HG03103 (cell line): ENCODE results near the gene GPRC5A.

Experiments used
- ATAC-seq: cut with Tn5 transposase; IDR thresholded peaks from one replicate; pipeline ENCODE4 v1.9.1; 2021; ENCODE audit warnings: low read depth; ENCODE audit not compliant: unreplicated experiment

The GPRC5A gene

GRCh38 chr12:12883369-12884001, 7.9 kb upstream of the GPRC5A start:
- no peak for ATAC-seq

DNA sequence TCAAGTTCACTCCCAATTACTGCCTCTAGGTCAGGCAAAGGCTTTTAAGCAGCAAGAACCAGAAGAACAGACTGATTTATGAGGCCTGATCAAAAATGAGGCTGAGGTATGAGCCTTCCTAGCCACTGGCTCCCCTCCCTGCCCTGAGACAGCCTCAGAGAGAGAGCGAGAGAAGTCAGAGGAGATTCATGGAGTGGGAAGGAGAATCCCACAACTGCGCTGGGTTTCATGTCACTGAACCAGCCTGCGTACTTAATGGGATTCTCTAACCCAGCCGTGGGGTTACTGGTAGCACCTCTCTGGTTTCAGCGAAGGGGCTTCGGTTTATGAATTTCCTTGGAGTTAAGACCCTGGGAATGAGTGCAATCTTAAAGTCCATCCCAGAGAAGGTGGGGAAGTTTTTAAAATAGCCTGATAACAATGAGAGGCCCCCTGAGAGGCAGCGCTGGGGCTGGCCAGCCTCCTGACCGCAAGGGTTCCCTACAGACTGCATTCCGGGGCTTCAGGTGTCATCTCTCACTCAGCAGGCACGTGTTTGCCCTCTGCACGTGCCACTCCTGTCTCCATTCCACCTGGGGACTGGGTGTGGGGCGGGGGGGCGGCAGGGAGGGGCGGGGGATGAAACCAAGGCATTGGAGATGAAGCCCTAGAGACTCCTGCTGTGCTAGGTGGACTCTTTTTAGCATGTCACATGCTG, 6.1 kb upstream of the GPRC5A start:
- no peak for ATAC-seq

DNA sequence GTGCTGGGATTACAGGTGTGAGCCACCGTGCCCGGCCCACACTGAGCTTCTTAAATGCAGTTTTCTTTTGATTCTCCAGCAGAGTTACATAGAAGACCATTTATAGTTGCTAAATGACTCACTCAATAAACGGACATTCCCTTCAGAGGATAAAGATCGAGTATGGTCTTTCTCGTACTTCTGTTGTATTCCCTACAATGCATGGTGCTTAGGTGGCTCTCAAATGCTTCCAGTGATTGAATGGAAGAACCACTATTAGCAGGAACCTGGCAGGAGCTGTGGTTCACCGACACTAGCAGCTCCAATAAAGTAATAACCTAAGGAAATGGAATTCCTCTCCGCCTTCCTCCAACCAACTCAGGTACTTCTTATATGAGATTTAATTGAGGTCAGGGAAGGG, 3.9 kb upstream of the GPRC5A start:
- no peak for ATAC-seq

DNA sequence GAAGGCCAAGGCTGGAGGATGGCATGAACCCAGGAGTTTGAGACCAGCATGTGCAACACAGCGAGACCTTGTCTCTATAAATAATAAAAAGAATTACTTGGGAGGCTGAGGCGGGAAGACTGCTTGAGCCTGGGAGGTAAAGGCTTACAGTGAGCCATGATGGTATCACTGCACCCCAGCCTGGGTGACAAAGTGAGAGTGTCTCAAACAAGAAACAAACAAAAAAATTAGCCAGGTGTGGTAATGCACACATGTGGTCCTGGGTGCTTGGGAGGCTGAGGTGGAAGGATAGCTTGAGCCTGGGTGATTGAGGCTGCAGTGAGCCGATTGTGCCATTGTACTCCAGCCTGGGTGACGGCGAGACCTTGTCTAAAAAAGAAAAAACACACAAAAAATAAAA, 1.7 kb upstream of the GPRC5A start:
- ATAC-seq: no peak

- no peak for ATAC-seq
These were observed 751 bp upstream of the GPRC5A start for GRCh38 chr12:12890543-12891079.

DNA sequence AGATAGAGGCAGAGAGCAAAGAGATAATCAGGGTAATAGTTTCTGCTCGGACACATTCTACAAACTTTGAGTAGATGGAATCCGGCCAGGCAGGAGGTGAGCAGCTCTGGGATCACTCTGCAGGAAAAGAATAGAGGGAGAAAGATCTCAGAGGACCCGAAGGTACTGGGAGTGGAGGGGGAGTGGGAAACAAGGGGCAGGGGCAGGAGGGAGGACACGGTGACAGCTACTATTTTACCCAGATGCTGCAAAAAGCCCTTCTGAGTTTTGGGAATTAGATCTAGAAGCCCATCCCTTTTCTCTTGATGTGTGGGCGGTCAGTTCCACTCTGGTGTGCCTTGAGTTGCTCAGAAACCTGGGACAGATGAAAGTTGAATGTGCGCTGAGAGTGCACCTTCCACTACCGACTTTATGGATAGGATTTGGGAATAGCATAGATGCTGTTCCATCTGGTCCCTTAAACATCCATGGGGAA, 556 bp downstream of the GPRC5A start:
- no peak for ATAC-seq

DNA sequence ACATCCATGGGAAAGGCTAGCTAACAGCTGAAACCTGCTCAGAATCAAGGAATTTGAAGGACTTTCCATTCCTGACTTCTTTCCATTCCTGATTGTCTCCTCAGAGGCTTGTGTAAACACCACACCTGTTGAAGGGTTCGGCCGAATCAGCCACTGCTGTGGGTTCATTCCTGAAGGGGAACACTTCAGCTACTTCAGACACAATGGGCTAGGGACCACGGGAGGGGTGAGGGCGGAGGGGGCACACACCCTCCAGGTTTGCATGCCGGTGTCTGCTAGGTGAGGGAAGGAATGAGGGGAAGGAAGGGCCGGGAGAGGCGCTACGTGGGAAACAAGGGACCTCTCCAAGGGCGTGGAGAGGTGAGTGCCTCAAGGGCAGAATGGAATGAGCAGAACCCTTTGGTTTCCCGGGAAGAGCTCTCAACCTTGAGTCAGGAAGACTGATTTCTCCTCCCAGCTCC, 1.3 kb downstream of the GPRC5A start:
- no peak for ATAC-seq

GRCh38 chr12:12893438-12893837, 2.1 kb downstream of the GPRC5A start:
- no peak for ATAC-seq

DNA sequence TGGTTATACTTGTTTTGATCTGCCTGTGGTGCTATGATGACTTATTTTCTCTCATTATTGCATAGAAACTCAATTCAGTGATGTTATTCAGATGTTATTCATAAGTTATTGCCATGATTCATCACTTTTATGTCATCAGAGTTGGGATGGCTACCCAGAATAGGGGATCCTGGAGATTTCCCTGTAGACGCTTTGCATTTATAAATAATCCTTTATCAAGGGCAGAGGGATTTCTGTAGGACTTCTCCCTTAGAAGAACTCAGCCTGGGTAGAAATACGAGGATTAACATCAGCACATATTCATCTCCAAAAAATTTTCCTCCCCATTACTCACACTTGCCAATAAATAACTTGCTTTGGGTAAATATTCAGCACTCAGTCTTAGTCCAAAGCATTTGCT, 4.9 kb downstream of the GPRC5A start:
- ATAC-seq: no peak

DNA sequence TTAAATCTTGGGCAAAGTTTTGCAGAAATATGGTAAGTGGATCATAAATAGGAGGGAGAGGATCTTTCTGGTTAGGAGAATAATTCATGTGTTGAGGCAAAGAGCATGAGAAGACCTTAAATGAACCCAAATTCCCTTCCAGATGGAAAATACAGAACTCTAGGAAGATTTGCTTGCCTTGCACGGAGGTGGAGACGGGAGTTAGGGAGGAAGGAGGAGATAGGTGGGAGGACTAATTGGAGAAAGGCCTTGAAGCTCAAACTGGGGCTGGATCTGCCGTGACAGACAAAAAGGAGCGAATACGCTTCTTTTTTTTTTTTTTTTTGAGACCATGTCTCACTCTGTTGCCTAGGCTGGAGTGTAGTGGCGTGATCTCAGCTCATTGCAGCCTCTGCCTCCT, 5.9 kb downstream of the GPRC5A start:
- no peak for ATAC-seq

- ATAC-seq: no peak
These were observed 6.9 kb downstream of the GPRC5A start for GRCh38 chr12:12898136-12898717.

DNA sequence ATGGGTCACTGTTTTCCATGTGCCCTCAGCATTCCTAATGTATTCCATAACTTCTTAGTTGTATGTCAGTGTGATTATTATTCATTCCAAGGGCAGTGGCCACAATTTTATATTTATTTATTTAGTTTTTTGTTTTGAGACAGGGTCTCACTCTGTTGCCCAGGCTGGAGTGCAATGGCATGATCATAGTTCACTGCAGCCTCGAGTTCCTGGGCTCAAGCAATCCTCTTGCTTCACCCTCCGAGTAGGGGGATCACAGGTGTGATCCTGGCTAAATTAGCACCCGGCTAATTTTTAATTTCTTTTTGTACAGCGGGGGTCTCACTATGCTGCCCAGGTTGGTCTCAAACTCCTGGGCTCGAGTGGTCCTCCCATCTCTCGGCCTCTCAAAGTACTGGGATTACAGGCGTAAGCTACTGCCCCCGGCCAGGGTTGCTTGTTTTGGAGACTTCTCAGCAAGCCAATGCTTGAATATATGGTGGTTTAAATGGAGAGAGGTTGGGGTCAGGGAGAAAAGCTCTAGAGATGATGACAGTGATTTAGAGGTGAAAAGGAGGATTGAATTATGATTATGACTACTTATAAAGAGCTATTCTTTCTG, 7.6 kb downstream of the GPRC5A start:
- no peak for ATAC-seq

DNA sequence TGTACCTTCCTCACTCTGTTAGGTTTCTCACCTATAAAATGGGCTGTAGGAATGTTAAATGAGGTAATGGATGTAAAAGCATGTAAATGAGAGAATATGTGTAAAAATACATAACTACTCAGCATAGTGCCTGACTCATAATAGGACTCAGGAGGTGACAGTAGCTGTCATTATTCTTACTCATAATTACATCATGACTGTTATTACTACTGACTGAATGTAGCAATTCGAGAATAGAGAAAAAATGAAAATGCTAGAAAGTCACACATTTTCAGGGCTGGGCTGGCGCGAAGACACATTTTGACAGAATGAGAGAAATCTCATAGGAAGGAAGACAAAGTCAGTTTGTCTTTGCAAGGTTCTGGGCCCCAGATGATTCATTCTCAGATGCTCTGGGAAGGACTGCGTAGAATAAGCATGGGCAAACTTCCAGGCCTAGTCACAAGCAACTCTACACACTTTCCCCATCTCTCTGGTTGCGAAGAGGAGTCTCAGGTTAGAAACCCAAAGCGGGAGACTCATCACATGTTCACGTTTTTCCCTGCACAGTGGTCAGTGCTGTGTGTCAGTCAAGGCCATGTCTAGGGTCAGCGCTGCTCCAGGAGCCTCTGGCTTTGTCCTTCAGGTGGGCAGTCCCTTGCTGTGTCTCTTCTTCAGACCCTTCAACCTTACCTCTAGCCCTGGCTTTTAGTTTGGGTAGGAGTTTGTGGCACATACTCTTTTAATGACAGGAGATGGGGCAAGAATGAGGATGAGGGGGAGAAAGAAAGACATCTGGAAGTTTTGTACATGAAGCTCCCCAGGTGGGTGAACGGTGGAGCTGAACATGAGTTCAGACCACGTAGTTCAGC, 8.4 kb downstream of the GPRC5A start:
- ATAC-seq: peak; percentile 84

GRCh38 chr12:12900786-12901157, 9.4 kb downstream of the GPRC5A start:
- ATAC-seq: no peak

GRCh38 chr12:12901158-12901791, 9.9 kb downstream of the GPRC5A start:
- no peak for ATAC-seq

DNA sequence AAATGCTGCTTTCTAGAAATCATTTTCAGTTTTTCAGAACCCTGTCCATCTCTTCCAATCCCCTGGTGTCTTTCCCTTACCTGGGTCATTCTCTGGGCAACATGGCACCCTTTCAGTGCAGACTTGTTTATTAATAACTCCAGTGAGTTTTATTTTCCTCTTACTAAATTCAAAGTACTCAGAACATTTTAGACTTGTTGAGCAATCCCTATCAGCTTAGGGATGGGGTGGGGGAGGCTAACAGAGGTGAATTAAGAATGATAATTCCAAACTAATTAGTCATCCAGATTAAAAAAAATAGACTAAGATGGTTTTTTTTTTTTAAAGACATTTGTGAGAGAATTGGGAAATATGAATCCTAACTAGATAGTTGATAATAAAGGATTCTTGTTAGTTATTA, 10.7 kb downstream of the GPRC5A start:
- no peak for ATAC-seq

- no peak for ATAC-seq
These were observed 12.6 kb downstream of the GPRC5A start for GRCh38 chr12:12903642-12904609.

- ATAC-seq: no peak
These were observed 16.2 kb downstream of the GPRC5A start for GRCh38 chr12:12907552-12907951.

- ATAC-seq: no peak
These were observed 16.9 kb downstream of the GPRC5A start for GRCh38 chr12:12908252-12908651.
